Retinal pigment epithelial cell (primary cell): ENCODE data around the gene CADM1.

ENCODE experiments used
- DNase-seq: peaks from one replicate; pipeline ENCODE4 v3.0.0-alpha.2; 2010; ENCODE audit warnings: low read depth
- H3K4me3 ChIP-seq: 2 replicates; pipeline ENCODE4 v1.5.1; 2011; ENCODE audit warnings: mild to moderate bottlenecking, low read length, control low read depth, moderate library complexity
- CTCF ChIP-seq: conservative IDR thresholded peaks from 2 replicates; pipeline ENCODE4 v1.5.1; 2011; ENCODE audit warnings: low read depth, low read length, control low read depth, inconsistent platforms

The CADM1 gene

GRCh38 chr11:115221461-115222069 is 282.6 kb downstream of the CADM1 start:
- no peak for TF ChIP-seq CTCF
- H3K4me3 ChIP-seq = no peak overlapping the region
- no peak for DNase-seq

- DNase-seq = no peak
- no peak overlapping the region for H3K4me3 ChIP-seq
- no peak for TF ChIP-seq CTCF
Measured at GRCh38 chr11:115220911-115221310, 283.3 kb downstream of the CADM1 start.

- no peak for TF ChIP-seq CTCF
- no peak for DNase-seq
- H3K4me3 ChIP-seq = no peak overlapping the region
Measured at GRCh38 chr11:115220423-115220822, 283.8 kb downstream of the CADM1 start.

GRCh38 chr11:115219376-115219775 is 284.8 kb downstream of the CADM1 start:
- H3K4me3 ChIP-seq = no peak overlapping the region
- TF ChIP-seq CTCF = no peak
- no peak for DNase-seq

GRCh38 chr11:115217726-115218311 is 286.4 kb downstream of the CADM1 start:
- H3K4me3 ChIP-seq = no peak overlapping the region
- TF ChIP-seq CTCF = no peak
- DNase-seq = no peak

GRCh38 chr11:115215694-115216617 is 288.3 kb downstream of the CADM1 start:
- TF ChIP-seq CTCF = peak; percentile 51
- no peak for DNase-seq
- no peak overlapping the region for H3K4me3 ChIP-seq
